NCI-H1436 treated with DMSO at 0.1 percent for 48 hours (cell line): ENCODE data around the gene SLC39A11.
"Not testable (repeated sequence)": the region's sequence is repeated elsewhere in the genome, so short reads cannot be mapped to it uniquely, and the experiment has no call there.

ENCODE experiments used
- DNase-seq: peaks from one replicate; lab custom pipeline; 2025; lab: John Stamatoyannopoulos, UW

SLC39A11 gene

GRCh38 chr17:73107191-73107590 is 14.7 kb upstream of the SLC39A11 start:
- DNase-seq = no peak

GRCh38 chr17:73105431-73105830 is 12.9 kb upstream of the SLC39A11 start:
- DNase-seq = no peak

GRCh38 chr17:73104450-73104849 is 12.0 kb upstream of the SLC39A11 start:
- no peak for DNase-seq

GRCh38 chr17:73103641-73104335 is 11.3 kb upstream of the SLC39A11 start:
- no peak for DNase-seq

- no peak for DNase-seq
Observed at GRCh38 chr17:73101031-73101430, 8.5 kb upstream of the SLC39A11 start.

GRCh38 chr17:73100363-73100762 is 7.9 kb upstream of the SLC39A11 start:
- no peak for DNase-seq

- no peak for DNase-seq
Observed at GRCh38 chr17:73099511-73099910, 7.0 kb upstream of the SLC39A11 start.

- no peak for DNase-seq
Observed at GRCh38 chr17:73098919-73099318, 6.4 kb upstream of the SLC39A11 start.

- not testable (repeated sequence) for DNase-seq
Observed at GRCh38 chr17:73097973-73098765, 5.7 kb upstream of the SLC39A11 start.

- DNase-seq = no peak
Observed at GRCh38 chr17:73096866-73097265, 4.4 kb upstream of the SLC39A11 start.

- DNase-seq = no peak
Observed at GRCh38 chr17:73096211-73096610, 3.7 kb upstream of the SLC39A11 start.

GRCh38 chr17:73093286-73093685 is 798 bp upstream of the SLC39A11 start:
- DNase-seq = no peak

- DNase-seq = no peak
Observed at GRCh38 chr17:73091770-73092522, 542 bp downstream of the SLC39A11 start.

GRCh38 chr17:73091410-73091769 is 1.1 kb downstream of the SLC39A11 start:
- no peak for DNase-seq

GRCh38 chr17:73090396-73091202 is 1.9 kb downstream of the SLC39A11 start:
- DNase-seq = no peak

GRCh38 chr17:73089322-73090317 is 2.9 kb downstream of the SLC39A11 start:
- DNase-seq = no peak

GRCh38 chr17:73088561-73088960 is 3.9 kb downstream of the SLC39A11 start:
- DNase-seq = no peak

GRCh38 chr17:73083432-73083831 is 9.1 kb downstream of the SLC39A11 start:
- DNase-seq = no peak

- no peak for DNase-seq
Observed at GRCh38 chr17:73074566-73074965, 17.9 kb downstream of the SLC39A11 start.

GRCh38 chr17:73072219-73072962 is 20.1 kb downstream of the SLC39A11 start:
- DNase-seq = no peak
